Smooth muscle cell of the brain vasculature (primary cell): Measurements from ENCODE around the gene TMEM191B.
A peak's percentile ranks its signal among the peaks of the same experiment; 100 is the strongest.
"Not testable (repeated sequence)": the region's sequence is repeated elsewhere in the genome, so short reads cannot be mapped to it uniquely, and the experiment has no call there.

Source experiments
- DNase-seq: peaks from one replicate; pipeline ENCODE4 v3.0.0-alpha.2; 2012; ENCODE audit warnings: low read depth, low spot score

The TMEM191B gene

GRCh38 chr22:18527752-18528596 lies at the start of gene TMEM191B:
Gene TMEM191B (plus strand): TSS chr22:18527802. CDS start chr22:18527981, 179 bp downstream.
- DNase-seq, result not testable (repeated sequence)

DNA sequence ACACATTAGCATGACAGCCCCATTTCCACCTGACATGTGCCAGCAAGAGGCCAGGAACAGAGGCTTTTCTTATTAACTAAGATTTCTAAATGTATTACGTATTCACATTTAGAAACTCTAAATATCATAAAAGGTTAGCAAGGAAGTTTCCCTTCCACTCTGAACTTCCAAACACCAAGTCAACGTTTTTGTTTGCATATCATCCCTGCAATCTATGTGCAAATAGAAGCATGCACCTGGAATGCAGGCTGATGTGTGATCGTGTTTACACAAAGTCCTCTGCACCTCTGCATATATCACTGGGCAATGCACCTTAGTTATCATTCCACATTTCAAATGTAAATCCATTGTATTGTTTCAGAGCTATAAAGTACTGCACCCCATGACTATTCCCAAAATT lies 31.4 kb upstream of the TMEM191B start:
- not testable (repeated sequence) for DNase-seq

DNA sequence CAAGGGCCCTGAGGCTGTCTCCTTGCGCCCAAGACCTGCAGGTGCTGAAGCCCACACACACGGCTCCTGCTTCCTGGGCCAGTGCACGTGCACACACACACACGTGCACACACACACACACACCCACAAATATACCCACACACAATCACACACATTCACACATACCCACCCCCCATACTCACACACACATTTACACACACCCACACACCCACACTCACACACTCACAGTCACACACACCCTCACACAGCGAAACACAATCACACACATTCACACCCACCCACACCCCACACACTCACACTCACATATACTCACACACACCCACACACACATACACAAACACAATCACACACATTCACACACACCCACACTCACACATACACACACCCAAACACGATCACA lies 16.3 kb upstream of the TMEM191B start:
- DNase-seq, result not testable (repeated sequence)

DNA sequence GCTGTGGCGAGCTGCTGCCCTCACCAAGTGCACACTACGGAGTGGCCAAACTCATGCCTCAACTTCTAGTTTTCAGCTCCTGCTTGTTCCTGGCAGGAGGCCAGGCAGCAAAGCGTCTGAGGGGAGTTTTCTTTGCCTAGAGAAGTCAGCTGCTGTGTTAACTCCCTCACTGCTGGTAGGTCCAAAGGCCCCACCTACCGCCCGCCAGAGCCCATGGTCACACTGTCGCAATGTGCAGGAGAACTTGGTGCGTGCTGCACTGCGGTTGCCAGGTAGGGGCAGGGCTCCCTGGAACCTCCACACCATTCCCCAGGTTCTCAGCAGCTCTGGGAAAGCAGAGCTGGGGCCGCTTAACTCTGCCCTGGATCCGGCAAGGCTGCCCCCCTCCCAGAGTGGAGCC lies 15.2 kb upstream of the TMEM191B start:
- DNase-seq, result not testable (repeated sequence)

DNA sequence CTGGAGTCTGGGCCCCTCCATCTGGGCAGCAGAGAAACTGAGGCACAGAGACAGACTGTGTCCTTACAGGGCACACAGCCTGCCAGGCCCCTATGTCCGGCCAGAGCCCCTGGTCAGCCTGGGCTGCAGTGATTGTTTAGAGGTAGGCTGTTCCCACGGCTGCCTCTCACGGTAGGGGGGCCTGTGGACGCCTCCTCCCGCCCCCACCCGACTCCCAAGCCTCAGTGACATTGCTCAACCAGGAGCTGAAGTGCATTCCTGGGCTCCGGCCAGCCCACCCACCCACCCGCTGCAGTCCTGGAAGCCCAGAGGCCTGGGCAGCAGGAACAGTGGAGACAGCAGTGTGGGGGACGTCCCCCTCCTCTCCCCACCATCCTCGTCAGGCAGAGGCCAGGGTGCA lies 14.1 kb upstream of the TMEM191B start:
- not testable (repeated sequence) for DNase-seq

DNA sequence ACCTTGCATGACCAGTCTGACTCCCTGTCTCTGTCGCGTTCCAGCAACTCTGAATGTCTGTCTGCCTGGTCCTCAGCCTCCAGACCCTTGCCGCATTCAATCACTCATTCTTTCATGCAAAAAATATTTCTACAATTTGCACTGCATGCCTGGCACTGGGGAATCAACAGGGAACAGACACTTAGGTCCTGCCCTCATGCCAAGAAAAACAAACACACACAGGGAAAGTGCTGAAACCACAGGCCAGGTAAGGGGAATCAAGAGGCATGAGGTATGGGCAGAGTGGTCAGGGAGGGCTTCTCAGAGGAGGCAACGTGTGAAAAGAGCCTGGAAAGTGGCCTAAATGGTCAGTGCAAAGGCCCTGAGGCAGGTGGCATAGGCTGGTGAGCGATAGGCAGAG lies 9.5 kb upstream of the TMEM191B start, which contains the start of gene GGTLC3:
TSS of gene GGTLC3 (minus strand) at position 101 of the 400 bp plus-strand sequence. CDS start 264 bp downstream, outside the sequence.
- not testable (repeated sequence) for DNase-seq

- DNase-seq, result not testable (repeated sequence)
Observed at GRCh38 chr22:18522762-18523161, 4.8 kb upstream of the TMEM191B start.

DNA sequence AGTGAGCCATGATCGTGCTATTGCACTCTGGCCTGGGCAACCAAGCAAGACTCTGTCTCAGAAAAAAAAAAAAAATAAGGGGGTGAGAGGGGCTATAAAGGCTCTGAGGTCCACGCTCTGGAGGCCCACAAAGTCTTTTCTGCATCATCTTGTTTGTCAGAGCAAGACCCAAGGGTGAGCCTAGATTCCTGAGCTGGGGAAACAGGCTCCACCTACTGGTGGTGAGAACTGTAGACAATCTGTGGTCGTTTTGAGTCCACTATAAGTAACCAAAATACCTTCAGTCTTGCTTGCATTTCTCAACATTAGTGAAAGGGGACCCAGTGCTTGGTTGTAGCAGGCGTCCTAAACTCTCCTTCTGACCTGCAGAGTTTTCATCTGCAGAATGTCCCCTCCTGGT lies 4.3 kb upstream of the TMEM191B start:
- not testable (repeated sequence) for DNase-seq

GRCh38 chr22:18528597-18529415 lies 1.2 kb downstream of the TMEM191B start:
- peak; percentile 13 for DNase-seq

- DNase-seq, result not testable (repeated sequence)
Observed at GRCh38 chr22:18529416-18530145, 2.0 kb downstream of the TMEM191B start.

DNA sequence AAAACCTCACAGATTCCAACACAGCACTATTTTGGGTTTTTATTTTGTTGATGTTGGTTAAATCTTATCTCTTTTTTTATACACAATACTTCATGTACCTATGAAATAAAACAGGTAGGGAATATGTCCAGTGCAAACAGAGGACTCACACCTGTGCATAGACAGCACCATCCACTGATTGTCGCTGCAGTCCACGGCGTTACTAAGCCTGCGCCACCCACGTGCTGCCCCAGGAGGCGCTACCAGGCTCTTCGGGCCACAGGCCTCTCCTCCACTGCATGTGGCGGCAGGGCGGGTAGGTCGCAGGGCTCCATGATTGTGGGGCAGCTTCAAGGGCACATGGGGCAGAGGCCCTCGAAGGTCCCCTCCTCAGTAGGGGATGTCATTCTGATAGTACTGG lies 6.0 kb downstream of the TMEM191B start:
- not testable (repeated sequence) for DNase-seq

DNA sequence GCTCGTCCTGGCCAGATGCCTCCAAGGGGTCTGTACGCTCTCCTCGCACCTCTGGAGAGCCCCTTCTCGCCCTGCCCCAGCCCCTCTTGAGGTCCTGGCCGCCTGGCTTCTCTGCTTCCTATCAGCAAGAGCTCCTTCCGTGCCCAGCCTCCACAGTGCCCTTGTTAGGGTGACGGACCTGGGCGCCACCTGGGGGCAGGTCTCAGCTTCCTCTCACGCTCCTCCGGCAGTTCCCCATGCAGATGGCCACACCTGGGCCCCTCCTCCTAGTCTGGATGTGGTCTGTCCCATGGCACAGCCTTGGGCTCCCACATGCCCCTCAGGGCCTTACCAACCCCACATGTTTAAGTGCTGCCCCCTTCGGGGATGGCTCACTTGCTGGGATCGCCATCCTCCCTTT lies 6.7 kb downstream of the TMEM191B start:
- DNase-seq, result not testable (repeated sequence)

GRCh38 chr22:18539994-18540393 lies 12.4 kb downstream of the TMEM191B start:
- DNase-seq, result not testable (repeated sequence)

DNA sequence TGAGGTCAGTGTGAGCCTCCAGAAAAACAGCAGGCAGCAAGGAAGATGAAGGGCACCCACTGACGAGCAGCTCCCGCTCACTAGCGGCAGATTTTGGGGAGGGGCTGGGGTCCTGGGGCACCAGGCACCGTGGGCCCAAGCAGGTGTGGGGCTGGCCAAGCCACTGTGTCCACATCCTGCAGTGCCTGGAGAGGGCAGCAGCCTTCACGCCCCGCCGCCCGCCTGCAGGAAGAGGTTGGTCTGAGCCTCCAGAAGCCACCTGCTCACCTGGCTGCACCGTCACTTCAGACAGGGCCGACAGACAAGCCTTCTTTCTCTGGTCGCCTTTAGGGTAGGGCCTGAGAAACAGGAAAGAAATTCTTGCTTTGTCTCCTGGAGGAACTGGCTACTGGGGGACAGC lies 15.8 kb downstream of the TMEM191B start:
- DNase-seq, result not testable (repeated sequence)

GRCh38 chr22:18544615-18545014 lies 17.0 kb downstream of the TMEM191B start:
- not testable (repeated sequence) for DNase-seq

GRCh38 chr22:18549458-18550179 lies 22.0 kb downstream of the TMEM191B start:
- not testable (repeated sequence) for DNase-seq

GRCh38 chr22:18551046-18551445 lies 23.4 kb downstream of the TMEM191B start:
- not testable (repeated sequence) for DNase-seq

GRCh38 chr22:18552839-18553597 lies 25.4 kb downstream of the TMEM191B start:
- DNase-seq, result not testable (repeated sequence)

DNA sequence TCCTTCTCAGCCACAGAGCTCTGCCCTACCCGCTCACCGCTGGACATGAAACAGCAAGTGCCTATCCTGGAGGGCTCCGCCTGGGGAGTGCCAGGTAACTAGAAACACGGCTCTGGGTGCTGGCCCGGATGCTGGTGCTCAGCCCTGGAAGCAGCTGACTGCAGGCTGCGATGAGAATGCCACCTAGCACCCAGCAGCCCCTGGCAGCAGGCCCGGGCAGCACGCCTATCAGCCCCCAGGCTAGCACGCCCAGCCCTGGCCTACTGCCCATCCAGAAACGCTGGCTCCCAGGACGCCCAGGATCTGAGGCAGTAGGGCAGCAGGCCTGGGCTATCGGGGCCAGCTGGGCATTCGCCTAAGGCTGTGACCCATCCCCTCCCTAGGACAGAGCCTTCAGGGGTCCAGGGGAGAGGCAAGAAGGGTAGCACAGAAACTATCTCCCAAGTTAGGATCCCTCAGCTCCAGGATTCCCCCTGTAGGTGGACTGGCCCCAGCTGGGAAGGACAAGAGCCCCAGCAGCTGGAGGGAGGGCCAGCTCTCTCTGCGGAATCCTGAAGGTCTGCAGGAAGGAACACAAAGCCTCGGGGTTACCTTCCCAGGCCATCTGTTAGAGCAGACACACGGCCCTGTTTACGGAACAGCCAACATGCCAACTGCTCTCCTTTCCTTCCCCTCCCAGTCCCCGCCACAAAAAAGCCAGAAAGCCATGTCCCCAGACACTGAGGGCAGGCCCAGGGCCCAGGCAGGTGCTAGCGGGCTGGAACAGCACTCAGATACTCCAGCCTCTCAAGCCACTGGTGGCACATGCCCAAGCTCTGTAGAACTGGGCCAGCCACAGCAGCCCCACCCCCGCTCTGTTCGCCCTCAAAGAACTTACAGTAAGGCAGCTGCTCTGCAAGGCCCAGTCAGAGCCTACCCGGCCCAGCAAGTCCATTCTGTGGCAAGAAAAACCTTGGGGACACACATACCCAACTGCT lies 27.0 kb downstream of the TMEM191B start:
- not testable (repeated sequence) for DNase-seq
